ENCODE data around the gene GIGYF2.

DNA sequence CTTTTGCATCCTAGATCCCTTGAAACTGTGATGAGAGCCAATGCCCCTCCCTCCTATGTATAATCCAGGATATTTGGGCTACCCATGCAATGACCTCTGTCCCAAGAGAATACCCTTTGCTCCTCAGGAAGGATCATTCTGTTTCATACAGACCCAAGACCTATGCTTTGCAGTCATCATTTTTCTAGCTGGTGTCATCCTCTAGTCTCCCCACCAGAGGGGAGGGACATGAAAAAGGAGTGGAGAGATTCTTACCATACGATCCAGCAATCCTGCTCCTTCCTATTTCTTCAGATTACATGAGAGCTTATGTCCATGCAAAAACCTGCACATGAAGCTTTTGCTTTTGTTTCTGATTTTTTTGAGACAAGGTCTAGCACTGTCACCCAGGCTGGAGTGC, 13.8 kb upstream of the GIGYF2 start:
- TF ChIP-seq JUN (CRISPR knock-in tag; IDR thresholded peaks at IDR 0.05) (no peak), PBX3 (CRISPR knock-in tag; IDR thresholded peaks at IDR 0.05; ENCODE audit: borderline replicate concordance) (no peak), CBX1 (IDR thresholded peaks at IDR 0.05; ENCODE audit: low read depth) (no peak), POLR2A (IDR thresholded peaks at IDR 0.05; ENCODE audit: insufficient read depth in 1 of 2, low read depth in 2 of 2, low read length in 2 of 2) (no peak), PHF21A (CRISPR knock-in tag; IDR thresholded peaks at IDR 0.05) (no peak), ZC3H13 (CRISPR knock-in tag; IDR thresholded peaks at IDR 0.05) (no peak), MYC (CRISPR knock-in tag; IDR thresholded peaks at IDR 0.05; ENCODE audit: borderline replicate concordance) (no peak), FOXM1 (CRISPR knock-in tag; IDR thresholded peaks at IDR 0.05) (no peak)
- TF ChIP-seq, protein P1, sequence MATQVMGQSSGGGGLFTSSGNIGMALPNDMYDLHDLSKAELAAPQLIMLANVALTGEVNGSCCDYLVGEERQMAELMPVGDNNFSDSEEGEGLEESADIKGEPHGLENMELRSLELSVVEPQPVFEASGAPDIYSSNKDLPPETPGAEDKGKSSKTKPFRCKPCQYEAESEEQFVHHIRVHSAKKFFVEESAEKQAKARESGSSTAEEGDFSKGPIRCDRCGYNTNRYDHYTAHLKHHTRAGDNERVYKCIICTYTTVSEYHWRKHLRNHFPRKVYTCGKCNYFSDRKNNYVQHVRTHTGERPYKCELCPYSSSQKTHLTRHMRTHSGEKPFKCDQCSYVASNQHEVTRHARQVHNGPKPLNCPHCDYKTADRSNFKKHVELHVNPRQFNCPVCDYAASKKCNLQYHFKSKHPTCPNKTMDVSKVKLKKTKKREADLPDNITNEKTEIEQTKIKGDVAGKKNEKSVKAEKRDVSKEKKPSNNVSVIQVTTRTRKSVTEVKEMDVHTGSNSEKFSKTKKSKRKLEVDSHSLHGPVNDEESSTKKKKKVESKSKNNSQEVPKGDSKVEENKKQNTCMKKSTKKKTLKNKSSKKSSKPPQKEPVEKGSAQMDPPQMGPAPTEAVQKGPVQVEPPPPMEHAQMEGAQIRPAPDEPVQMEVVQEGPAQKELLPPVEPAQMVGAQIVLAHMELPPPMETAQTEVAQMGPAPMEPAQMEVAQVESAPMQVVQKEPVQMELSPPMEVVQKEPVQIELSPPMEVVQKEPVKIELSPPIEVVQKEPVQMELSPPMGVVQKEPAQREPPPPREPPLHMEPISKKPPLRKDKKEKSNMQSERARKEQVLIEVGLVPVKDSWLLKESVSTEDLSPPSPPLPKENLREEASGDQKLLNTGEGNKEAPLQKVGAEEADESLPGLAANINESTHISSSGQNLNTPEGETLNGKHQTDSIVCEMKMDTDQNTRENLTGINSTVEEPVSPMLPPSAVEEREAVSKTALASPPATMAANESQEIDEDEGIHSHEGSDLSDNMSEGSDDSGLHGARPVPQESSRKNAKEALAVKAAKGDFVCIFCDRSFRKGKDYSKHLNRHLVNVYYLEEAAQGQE (IDR thresholded peaks at IDR 0.05; ENCODE audit: borderline replicate concordance in 1 of 2, low read depth in 1 of 2, low read length in 2 of 2) = no peak
